Neuronal stem cell (in vitro differentiated cells): ENCODE data around the gene NR3C2.

Experiments used
- DNase-seq: peaks from one replicate; pipeline ENCODE4 v3.0.0-alpha.2; 2013; ENCODE audit warnings: low spot score
- H2AFZ ChIP-seq: one replicate; pipeline ENCODE4 v1.6.1; 2013; ENCODE audit warnings: mild to moderate bottlenecking, low read length, inconsistent platforms
- H2AK5ac ChIP-seq: 2 replicates; pipeline ENCODE4 v1.6.1; 2013; ENCODE audit warnings: low read depth, mild to moderate bottlenecking, inconsistent platforms, low read length, moderate library complexity, mixed read lengths
- H2BK120ac ChIP-seq: 2 replicates; pipeline ENCODE4 v1.6.1; 2013; ENCODE audit warnings: low read depth, mild to moderate bottlenecking, inconsistent platforms, low read length, moderate library complexity, mixed read lengths
- H2BK12ac ChIP-seq: one replicate; pipeline ENCODE4 v1.6.1; 2013; ENCODE audit warnings: low read length, inconsistent platforms
- H2BK15ac ChIP-seq: 2 replicates; pipeline ENCODE4 v1.6.1; 2013; ENCODE audit warnings: mild to moderate bottlenecking, low read length, inconsistent platforms, mixed read lengths
- H2BK5ac ChIP-seq: one replicate; pipeline ENCODE4 v1.6.1; 2013; ENCODE audit warnings: inconsistent platforms, mild to moderate bottlenecking, low read length, moderate library complexity
- H3K14ac ChIP-seq: one replicate; pipeline ENCODE4 v1.6.1; 2013; ENCODE audit warnings: low read length, inconsistent platforms
- H3K18ac ChIP-seq: 2 replicates; pipeline ENCODE4 v1.6.1; 2013; ENCODE audit warnings: low read length, inconsistent platforms
- H3K23ac ChIP-seq: 2 replicates; pipeline ENCODE4 v1.6.1; 2013; ENCODE audit warnings: low read depth, mild to moderate bottlenecking, mixed read lengths, low read length, inconsistent platforms; ENCODE audit not compliant: poor library complexity
- H3K27ac ChIP-seq: replicated peaks from 3 replicates; pipeline ENCODE4 v1.5.1; 2013; ENCODE audit warnings: low read length, inconsistent platforms
- H3K27me3 ChIP-seq, 3 experiments: 2 replicates each; pipeline ENCODE4 v1.6.1; 2013; ENCODE audit warnings: low read length in 3 of 3, mild to moderate bottlenecking in 2 of 3, inconsistent platforms in 1 of 3, low read depth in 1 of 3, mixed read lengths in 1 of 3, moderate library complexity in 1 of 3; ENCODE audit not compliant: control insufficient read depth in 3 of 3, insufficient read depth in 3 of 3
- H3K36me3 ChIP-seq, 2 donors: replicated peaks in 1 of 2; 2 replicates each; pipeline ENCODE4 v1.6.1; 2013; ENCODE audit warnings: low read length in 2 of 2; ENCODE audit not compliant: control insufficient read depth in 2 of 2, insufficient read depth in 2 of 2
- H3K4ac ChIP-seq: 2 replicates; pipeline ENCODE4 v1.6.1; 2013; ENCODE audit warnings: inconsistent platforms, mild to moderate bottlenecking, low read length, moderate library complexity
- H3K4me1 ChIP-seq, 2 donors: 1 replicate in 1 of 2; 2 replicates in 1 of 2; pipeline ENCODE4 v1.6.1; 2013; ENCODE audit warnings: low read length in 2 of 2, low read depth in 1 of 2; ENCODE audit not compliant: control insufficient read depth in 2 of 2, insufficient read depth in 1 of 2
- H3K4me2 ChIP-seq: one replicate; pipeline ENCODE4 v1.6.1; 2013; ENCODE audit warnings: mild to moderate bottlenecking, low read length, inconsistent platforms; ENCODE audit not compliant: insufficient read depth, poor library complexity, severe bottlenecking
- H3K4me3 ChIP-seq, 2 donors: 2 replicates each; pipeline ENCODE4 v1.5.1; 2013; ENCODE audit warnings: low read length in 2 of 2, mild to moderate bottlenecking in 2 of 2, inconsistent platforms in 1 of 2, moderate library complexity in 1 of 2
- H3K79me1 ChIP-seq: one replicate; pipeline ENCODE4 v1.6.1; 2013; ENCODE audit warnings: low read depth, mild to moderate bottlenecking, inconsistent platforms, low read length, moderate library complexity
- H3K9ac ChIP-seq: one replicate; pipeline ENCODE4 v1.6.1; 2013; ENCODE audit warnings: mild to moderate bottlenecking, low read depth, low read length, inconsistent platforms; ENCODE audit not compliant: poor library complexity
- H3K9me3 ChIP-seq, 2 donors: replicated peaks in 1 of 2; 2 replicates each; pipeline versions ENCODE3 to v1.6.1; 2013; ENCODE audit warnings: low read length in 2 of 2, mild to moderate bottlenecking in 2 of 2, inconsistent platforms in 1 of 2, low read depth in 1 of 2, mixed read lengths in 1 of 2, moderate library complexity in 1 of 2; ENCODE audit not compliant: control insufficient read depth in 2 of 2, insufficient read depth in 1 of 2
- H4K8ac ChIP-seq: one replicate; pipeline ENCODE4 v1.6.1; 2013; ENCODE audit warnings: low read depth, mild to moderate bottlenecking, inconsistent platforms, low read length, moderate library complexity
- H4K91ac ChIP-seq: one replicate; pipeline ENCODE4 v1.6.1; 2013; ENCODE audit warnings: low read length, low read depth, mild to moderate bottlenecking, inconsistent platforms; ENCODE audit not compliant: poor library complexity
- WGBS, 2 donors: extraction: QIAGEN DNeasy Blood & Tissue Kit; methylation state at CpG; one replicate each; pipeline ENCODE4 v1.1.7; 2013; ENCODE audit warnings: missing lambda C conversion rate in 2 of 2, mixed read lengths in 1 of 2; ENCODE audit not compliant: insufficient read length in 2 of 2, insufficient replicate concordance in 1 of 2; ENCODE audit errors: extremely low coverage in 2 of 2; 5-methylcytosine and 5-hydroxymethylcytosine counted together

The NR3C2 gene

DNA sequence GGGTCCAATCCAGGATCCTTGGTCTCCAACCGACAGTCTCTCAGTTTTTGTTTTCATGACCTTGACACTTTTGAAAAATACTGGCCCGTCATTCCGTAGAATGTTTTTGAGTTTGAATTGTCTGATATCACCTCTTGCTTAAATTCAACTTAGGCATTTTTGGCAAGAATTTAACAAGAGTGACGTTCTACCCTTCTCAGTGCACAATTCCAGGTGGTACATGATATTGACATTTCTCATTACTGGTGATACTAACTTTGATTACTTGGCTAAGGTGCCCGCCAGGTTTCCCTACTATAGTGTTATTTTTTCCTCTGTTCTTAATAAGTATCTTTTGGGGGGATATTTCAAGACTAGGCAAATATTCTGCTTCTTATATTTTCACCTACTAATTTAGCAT lies 215.1 kb downstream of the NR3C2 start:
- H4K8ac ChIP-seq, result no peak overlapping the region
- H3K9me3 ChIP-seq, result no peaks in the 10 kb centered on the region
- no peak overlapping the region for H2AK5ac ChIP-seq
- no CpG with 5 or more reads among the region's 5 CpGs for WGBS, 2 donors
- no peaks in the 10 kb centered on the region for H3K27me3 ChIP-seq
- no peak overlapping the region for H2BK120ac ChIP-seq
- H3K4me2 ChIP-seq, result no peak overlapping the region
- no peak overlapping the region for H3K27ac ChIP-seq
- H2AFZ ChIP-seq, result no peak overlapping the region
- no peak for DNase-seq
- no peak overlapping the region for H2BK15ac ChIP-seq
- no peak overlapping the region for H3K9ac ChIP-seq
- H2BK5ac ChIP-seq, result no peak overlapping the region
- no peaks in the 10 kb centered on the region for H3K36me3 ChIP-seq
- H3K14ac ChIP-seq, result no peak overlapping the region
- H2BK12ac ChIP-seq, result no peak overlapping the region
- peaks cover 0 to 2% of the 10 kb centered on the region in 2 donors for H3K4me1 ChIP-seq
- H4K91ac ChIP-seq, result no peak overlapping the region
- H3K79me1 ChIP-seq, result no peaks in the 10 kb centered on the region
- no peak overlapping the region for H3K4me3 ChIP-seq
- H3K18ac ChIP-seq, result no peak overlapping the region
- H3K4ac ChIP-seq, result no peak overlapping the region
- no peak overlapping the region for H3K23ac ChIP-seq

DNA sequence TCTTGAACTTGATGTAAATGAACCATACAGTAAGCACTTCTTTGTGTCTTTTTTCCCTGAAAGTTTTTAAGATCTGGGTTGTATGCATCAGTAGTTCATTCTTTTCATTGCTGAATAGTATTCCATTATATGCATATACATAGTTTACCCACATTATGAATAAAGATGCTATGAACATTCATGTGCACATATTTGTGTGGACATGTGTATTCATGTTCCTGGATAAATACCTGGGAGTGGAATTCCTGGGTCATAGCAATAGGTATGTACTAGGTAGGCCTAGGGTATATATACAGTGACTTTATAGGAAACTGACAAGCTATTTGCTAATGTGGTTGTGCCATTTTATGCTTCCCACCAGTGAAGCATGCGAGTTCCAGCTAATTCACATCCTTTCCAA lies 215.9 kb downstream of the NR3C2 start:
- no peak overlapping the region for H2AFZ ChIP-seq
- H2AK5ac ChIP-seq, result no peak overlapping the region
- H2BK5ac ChIP-seq, result no peak overlapping the region
- no peaks in the 10 kb centered on the region for H3K79me1 ChIP-seq
- H3K4me2 ChIP-seq, result no peak overlapping the region
- no peak overlapping the region for H3K14ac ChIP-seq
- no peak for DNase-seq
- no peak overlapping the region for H4K91ac ChIP-seq
- H3K9ac ChIP-seq, result no peak overlapping the region
- no peak overlapping the region for H3K23ac ChIP-seq
- no CpG with 5 or more reads among the region's 1 CpG for WGBS, 2 donors
- H3K36me3 ChIP-seq, result no peaks in the 10 kb centered on the region
- H4K8ac ChIP-seq, result no peak overlapping the region
- no peak overlapping the region for H3K4me3 ChIP-seq
- no peaks in the 10 kb centered on the region for H3K27me3 ChIP-seq
- no peak overlapping the region for H2BK120ac ChIP-seq
- H3K18ac ChIP-seq, result no peak overlapping the region
- H3K4ac ChIP-seq, result no peak overlapping the region
- H3K27ac ChIP-seq, result no peak overlapping the region
- no peaks in the 10 kb centered on the region for H3K9me3 ChIP-seq
- H3K4me1 ChIP-seq, result peaks cover 0 to 2% of the 10 kb centered on the region in 2 donors
- no peak overlapping the region for H2BK12ac ChIP-seq
- H2BK15ac ChIP-seq, result no peak overlapping the region

DNA sequence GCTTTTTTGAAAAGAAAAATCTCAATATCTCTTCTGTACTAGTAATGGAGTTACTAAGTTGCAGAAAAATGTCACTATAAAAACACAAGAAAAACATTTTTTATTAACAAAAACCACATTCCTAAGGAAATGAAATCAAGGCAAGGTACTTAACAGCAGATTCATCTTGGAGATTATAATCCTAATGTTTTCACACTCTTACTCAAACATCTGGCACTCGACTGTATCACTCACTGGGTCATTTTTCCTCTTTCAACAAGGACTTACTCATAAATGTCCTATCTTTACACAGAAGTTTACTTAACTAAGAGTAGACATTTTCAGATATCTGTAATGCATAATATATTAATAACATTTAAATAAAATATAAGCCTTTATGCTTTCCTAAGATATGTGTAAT lies 216.6 kb downstream of the NR3C2 start:
- no peak overlapping the region for H3K27ac ChIP-seq
- no CpG with 5 or more reads among the region's 1 CpG for WGBS, 2 donors
- peaks cover 0 to 2% of the 10 kb centered on the region in 2 donors for H3K4me1 ChIP-seq
- no peak overlapping the region for H2BK12ac ChIP-seq
- no peak overlapping the region for H3K14ac ChIP-seq
- no peak overlapping the region for H3K4ac ChIP-seq
- no peak overlapping the region for H2BK5ac ChIP-seq
- H3K4me2 ChIP-seq, result no peak overlapping the region
- H3K18ac ChIP-seq, result no peak overlapping the region
- H2AFZ ChIP-seq, result no peak overlapping the region
- H2BK15ac ChIP-seq, result no peak overlapping the region
- H2BK120ac ChIP-seq, result no peak overlapping the region
- no peak overlapping the region for H2AK5ac ChIP-seq
- H3K79me1 ChIP-seq, result no peaks in the 10 kb centered on the region
- no peaks in the 10 kb centered on the region for H3K27me3 ChIP-seq
- no peak overlapping the region for H3K9ac ChIP-seq
- H3K9me3 ChIP-seq, result no peaks in the 10 kb centered on the region
- H4K91ac ChIP-seq, result no peak overlapping the region
- no peak overlapping the region for H4K8ac ChIP-seq
- H3K23ac ChIP-seq, result no peak overlapping the region
- DNase-seq, result no peak
- H3K4me3 ChIP-seq, result no peak overlapping the region
- H3K36me3 ChIP-seq, result no peaks in the 10 kb centered on the region

DNA sequence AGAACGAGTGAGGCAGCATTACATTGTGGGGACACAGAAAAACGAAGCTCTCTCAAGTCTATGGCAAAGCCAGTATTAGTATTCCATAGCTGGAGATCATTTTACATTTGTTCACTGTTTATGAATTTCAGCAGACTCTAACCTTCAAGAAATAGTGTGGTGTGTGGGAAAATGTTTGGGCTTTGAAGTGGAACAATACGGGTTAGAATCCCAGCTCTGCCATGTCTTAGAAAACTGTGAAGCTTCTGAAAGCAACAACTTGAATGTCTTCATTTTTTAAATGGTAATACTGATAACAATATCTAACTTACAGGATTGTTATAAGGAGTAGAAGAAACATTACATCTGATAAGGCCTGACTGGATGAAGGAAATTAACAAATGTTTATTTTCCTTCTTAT lies 217.7 kb downstream of the NR3C2 start:
- H3K4me2 ChIP-seq, result no peak overlapping the region
- H3K27me3 ChIP-seq, result no peaks in the 10 kb centered on the region
- no peak overlapping the region for H3K23ac ChIP-seq
- no peak overlapping the region for H4K91ac ChIP-seq
- H3K9me3 ChIP-seq, result no peaks in the 10 kb centered on the region
- no peak overlapping the region for H2AK5ac ChIP-seq
- no peak overlapping the region for H2BK5ac ChIP-seq
- WGBS, 2 donors, result no CpG with 5 or more reads among the region's 3 CpGs
- H3K18ac ChIP-seq, result no peak overlapping the region
- H3K36me3 ChIP-seq, result no peaks in the 10 kb centered on the region
- no peak overlapping the region for H3K4me3 ChIP-seq
- no peak overlapping the region for H2AFZ ChIP-seq
- no peak overlapping the region for H4K8ac ChIP-seq
- no peak overlapping the region for H2BK15ac ChIP-seq
- H3K4me1 ChIP-seq, result peaks cover 0 to 2% of the 10 kb centered on the region in 2 donors
- H3K4ac ChIP-seq, result no peak overlapping the region
- H3K27ac ChIP-seq, result no peak overlapping the region
- H2BK12ac ChIP-seq, result no peak overlapping the region
- no peak overlapping the region for H3K9ac ChIP-seq
- DNase-seq, result no peak
- H3K79me1 ChIP-seq, result no peaks in the 10 kb centered on the region
- no peak overlapping the region for H2BK120ac ChIP-seq
- no peak overlapping the region for H3K14ac ChIP-seq
